ENCODE measurements around the gene TGFB2.

The TGFB2 gene

DNA sequence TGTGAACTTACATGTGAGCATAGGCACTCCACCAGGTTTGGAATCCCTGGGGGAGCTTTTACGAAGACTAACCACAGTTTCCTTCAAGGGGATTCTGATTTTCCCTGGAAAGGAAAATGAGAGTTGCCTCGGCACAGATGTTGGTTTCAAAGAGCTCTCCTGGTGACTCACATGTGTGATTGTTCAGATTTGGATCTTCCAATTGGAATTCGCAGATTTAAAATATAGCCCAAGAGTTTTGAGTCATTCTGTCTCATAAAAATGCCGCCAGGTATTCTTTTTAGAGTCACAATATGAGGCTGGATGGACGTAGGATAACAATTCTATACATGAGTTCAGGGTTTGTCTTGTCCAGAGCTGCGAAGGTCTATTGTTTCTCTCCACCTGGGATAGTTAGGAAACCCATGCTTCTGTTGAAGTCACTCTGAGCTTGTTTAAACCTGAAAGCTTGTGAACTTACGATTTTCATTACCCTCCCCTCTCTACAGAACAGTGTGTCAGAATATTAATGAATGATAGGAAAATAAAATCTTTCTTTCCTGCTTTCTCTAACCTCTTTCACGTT, 64.9 kb downstream of the TGFB2 start:
- TF ChIP-seq, protein P1, sequence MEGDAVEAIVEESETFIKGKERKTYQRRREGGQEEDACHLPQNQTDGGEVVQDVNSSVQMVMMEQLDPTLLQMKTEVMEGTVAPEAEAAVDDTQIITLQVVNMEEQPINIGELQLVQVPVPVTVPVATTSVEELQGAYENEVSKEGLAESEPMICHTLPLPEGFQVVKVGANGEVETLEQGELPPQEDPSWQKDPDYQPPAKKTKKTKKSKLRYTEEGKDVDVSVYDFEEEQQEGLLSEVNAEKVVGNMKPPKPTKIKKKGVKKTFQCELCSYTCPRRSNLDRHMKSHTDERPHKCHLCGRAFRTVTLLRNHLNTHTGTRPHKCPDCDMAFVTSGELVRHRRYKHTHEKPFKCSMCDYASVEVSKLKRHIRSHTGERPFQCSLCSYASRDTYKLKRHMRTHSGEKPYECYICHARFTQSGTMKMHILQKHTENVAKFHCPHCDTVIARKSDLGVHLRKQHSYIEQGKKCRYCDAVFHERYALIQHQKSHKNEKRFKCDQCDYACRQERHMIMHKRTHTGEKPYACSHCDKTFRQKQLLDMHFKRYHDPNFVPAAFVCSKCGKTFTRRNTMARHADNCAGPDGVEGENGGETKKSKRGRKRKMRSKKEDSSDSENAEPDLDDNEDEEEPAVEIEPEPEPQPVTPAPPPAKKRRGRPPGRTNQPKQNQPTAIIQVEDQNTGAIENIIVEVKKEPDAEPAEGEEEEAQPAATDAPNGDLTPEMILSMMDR (IDR thresholded peaks at IDR 0.05; ENCODE audit: low read depth, low read length, missing control alignments), result no peak
- Histone ChIP-seq H3K27ac (peak overlapping the region; percentile 13), H3K36me3 (replicated peaks) (peaks cover 74% of the 10 kb centered on the region), H3K27me3 (replicated peaks) (no peaks in the 10 kb centered on the region), H3K4me3 (ENCODE audit: low read depth, low read length) (no peak overlapping the region)
- DNase-seq, result no peak
- in situ Hi-C loops (cut with HindIII; ENCODE audit: low pct_ligation_motif_present, low sequenced_read_pairs), result no loop called here

DNA sequence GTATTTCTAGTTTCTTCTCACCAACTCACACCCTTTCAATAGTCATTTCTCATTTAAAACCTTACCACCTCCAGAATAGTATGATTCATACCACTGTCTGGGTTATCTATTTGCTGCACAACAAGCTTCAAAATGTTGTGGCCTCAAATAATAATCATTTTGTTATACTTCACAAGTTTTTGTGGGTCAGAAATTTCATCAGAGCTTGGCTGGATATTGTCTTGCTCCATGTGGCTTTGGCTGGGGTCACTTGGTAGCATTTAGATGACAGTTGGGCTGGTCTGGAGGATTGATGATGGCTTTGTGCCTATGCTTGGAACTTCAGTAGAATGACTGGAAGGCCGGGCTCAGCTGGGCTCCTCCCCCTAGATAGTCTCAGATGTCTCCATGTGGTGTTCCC, 66.0 kb downstream of the TGFB2 start:
- TF ChIP-seq, protein P1 (IDR thresholded peaks at IDR 0.05; ENCODE audit: low read depth, low read length, missing control alignments), result no peak
- in situ Hi-C loops (cut with HindIII; ENCODE audit: low pct_ligation_motif_present, low sequenced_read_pairs), result no loop called here
- Histone ChIP-seq H3K27me3 (replicated peaks) (no peaks in the 10 kb centered on the region), H3K27ac (no peak overlapping the region), H3K36me3 (replicated peaks) (peaks cover 67% of the 10 kb centered on the region), H3K4me3 (ENCODE audit: low read depth, low read length) (no peak overlapping the region)
- DNase-seq, result no peak

DNA sequence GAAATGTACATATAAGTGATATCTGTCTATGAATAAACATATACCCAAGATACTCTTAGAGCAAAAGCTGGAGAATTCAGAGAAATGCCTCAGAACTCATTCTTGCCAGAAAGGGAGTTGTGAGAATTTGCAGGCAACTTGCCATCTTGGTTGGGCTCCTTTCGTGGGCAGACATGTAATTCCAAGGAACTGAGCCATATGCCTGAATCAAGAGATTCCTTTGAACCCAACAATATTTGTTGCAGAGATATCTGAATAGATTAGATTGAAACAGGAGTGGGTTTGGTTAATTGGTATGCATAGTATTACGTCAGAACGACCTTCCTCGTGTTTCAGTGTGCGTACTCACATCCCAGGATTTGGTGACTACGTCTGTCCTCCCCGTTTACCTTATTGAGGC, 67.0 kb downstream of the TGFB2 start:
- TF ChIP-seq, protein P1 (IDR thresholded peaks at IDR 0.05; ENCODE audit: low read depth, low read length, missing control alignments), result no peak
- Histone ChIP-seq H3K27me3 (replicated peaks) (no peaks in the 10 kb centered on the region), H3K36me3 (replicated peaks) (peaks cover 67% of the 10 kb centered on the region), H3K4me3 (ENCODE audit: low read depth, low read length) (no peak overlapping the region), H3K27ac (no peak overlapping the region)
- DNase-seq, result peak; percentile 42
- in situ Hi-C loops (cut with HindIII; ENCODE audit: low pct_ligation_motif_present, low sequenced_read_pairs), result no loop called here

DNA sequence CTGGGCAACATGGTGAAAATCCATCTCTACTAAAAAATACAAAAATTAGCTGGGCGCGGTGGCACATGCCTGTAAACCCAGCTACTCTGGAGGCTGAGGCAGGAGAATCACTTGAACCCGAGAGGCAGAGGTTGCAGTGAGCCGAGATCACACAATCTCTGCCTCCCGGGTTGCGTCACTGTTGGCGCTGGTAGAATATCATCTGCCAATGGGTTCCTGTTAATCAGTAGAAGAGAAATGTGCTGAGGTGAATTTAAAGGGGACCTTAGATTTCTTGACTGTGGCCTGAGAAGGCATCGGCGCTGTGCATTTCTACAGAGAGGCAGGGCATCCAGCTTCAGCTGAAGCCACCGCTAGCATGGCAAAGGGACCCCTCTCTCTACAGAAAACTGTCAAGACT, 68.0 kb downstream of the TGFB2 start:
- H3K4me3 ChIP-seq (ENCODE audit: low read depth, low read length), result no peak overlapping the region
- peaks cover 66% of the 10 kb centered on the region for H3K36me3 ChIP-seq (replicated peaks)
- TF ChIP-seq, protein P1 (IDR thresholded peaks at IDR 0.05; ENCODE audit: low read depth, low read length, missing control alignments), result no peak
- in situ Hi-C loops (cut with HindIII; ENCODE audit: low pct_ligation_motif_present, low sequenced_read_pairs), result no loop called here
- H3K27me3 ChIP-seq (replicated peaks), result no peaks in the 10 kb centered on the region
- no peak for DNase-seq
- H3K27ac ChIP-seq, result no peak overlapping the region

DNA sequence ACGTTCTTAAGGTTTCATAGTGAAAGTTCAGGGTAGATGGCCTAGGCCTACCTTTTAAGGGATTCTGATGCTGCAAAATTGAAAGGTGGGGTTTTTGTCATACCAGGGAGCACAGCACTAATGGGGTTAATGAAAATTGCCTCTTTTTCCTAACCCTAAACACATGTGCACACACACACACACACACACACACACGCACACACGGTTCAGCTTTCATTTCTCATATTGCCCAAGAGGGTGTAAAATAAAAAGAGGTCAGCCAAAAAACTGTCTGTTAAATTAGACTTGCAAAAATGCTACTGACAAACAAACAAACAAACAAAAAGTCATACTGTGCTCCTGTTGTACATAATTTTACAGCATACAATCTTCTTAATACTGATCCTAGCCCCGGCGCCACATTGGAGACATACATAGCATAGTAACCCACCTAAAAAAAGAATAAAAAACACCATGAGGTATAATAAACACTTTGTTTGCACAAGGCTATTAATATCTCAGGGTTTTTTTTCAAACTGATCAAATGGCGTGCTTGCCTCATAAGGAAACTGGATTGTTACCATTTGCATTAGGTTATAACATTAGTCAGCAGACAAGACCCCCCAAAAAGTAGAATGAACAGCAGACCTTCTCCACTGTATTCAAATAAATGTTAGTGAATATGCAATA, 69.1 kb downstream of the TGFB2 start:
- H3K27ac ChIP-seq, result no peak overlapping the region
- in situ Hi-C loops (cut with HindIII; ENCODE audit: low pct_ligation_motif_present, low sequenced_read_pairs), result no loop called here
- DNase-seq, result no peak
- TF ChIP-seq, protein P1 (IDR thresholded peaks at IDR 0.05; ENCODE audit: low read depth, low read length, missing control alignments), result no peak
- H3K36me3 ChIP-seq (replicated peaks), result peaks cover 68% of the 10 kb centered on the region
- H3K4me3 ChIP-seq (ENCODE audit: low read depth, low read length), result no peak overlapping the region
- H3K27me3 ChIP-seq (replicated peaks), result no peaks in the 10 kb centered on the region

DNA sequence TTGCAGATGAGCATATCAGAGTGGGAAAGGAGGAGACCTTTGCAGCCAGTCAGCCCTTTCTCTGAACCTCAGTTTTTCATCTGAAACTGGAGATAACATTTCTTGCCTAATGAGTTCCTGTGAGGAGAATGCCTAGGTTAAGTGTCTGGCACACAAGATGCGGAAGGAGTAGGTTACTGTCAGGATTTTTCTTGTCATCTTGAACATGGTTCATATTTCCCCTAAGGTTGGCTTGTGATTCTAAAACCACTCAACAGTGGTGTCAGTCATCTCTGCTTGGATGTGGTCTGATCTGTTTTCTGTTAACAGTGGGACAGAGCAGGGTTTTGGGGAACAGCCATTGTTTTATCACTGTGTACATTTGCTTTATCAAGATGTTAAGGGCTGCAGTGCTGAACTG, 70.6 kb downstream of the TGFB2 start:
- in situ Hi-C loops (cut with HindIII; ENCODE audit: low pct_ligation_motif_present, low sequenced_read_pairs), result no loop called here
- H3K27me3 ChIP-seq (replicated peaks), result no peaks in the 10 kb centered on the region
- TF ChIP-seq, protein P1 (IDR thresholded peaks at IDR 0.05; ENCODE audit: low read depth, low read length, missing control alignments), result no peak
- no peak for DNase-seq
- no peak overlapping the region for H3K4me3 ChIP-seq (ENCODE audit: low read depth, low read length)
- peaks cover 68% of the 10 kb centered on the region for H3K36me3 ChIP-seq (replicated peaks)
- no peak overlapping the region for H3K27ac ChIP-seq

Measured in brain microvascular endothelial cell (primary cell).